ENCODE measurements around the gene HS3ST6. TPM values are rescaled to one million over a fixed set of nuclear protein-coding genes. Genes with fewer than 3 reads are reported as not detected.
"Not testable (repeated sequence)": the region's sequence is repeated elsewhere in the genome, so short reads cannot be mapped to it uniquely, and the experiment has no call there.

The HS3ST6 gene
- total RNA-seq, 2 experiments from 2014 or later, result not detected

DNA sequence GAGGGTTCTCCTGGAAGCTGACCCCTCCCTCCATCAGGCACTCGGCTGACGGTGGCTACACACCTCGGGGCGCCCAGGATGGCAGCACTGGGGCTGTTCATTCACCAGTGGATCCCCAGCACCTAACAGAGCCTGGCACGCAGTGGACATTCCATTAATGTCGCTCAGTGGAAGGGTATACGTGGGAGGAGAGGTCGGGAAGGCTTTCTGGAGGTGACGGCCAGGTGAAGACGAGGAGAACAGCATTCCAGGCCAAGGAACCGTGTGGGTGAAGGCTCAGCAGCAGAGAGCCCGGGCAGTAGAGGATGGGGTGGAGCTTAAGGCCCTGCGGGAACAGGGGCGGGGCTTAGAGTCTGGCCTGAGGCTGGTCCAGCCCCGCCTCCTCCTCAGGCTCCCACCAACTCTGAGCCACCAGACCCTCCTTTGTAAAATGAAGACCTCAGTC, 2.5 kb upstream of the HS3ST6 start:
- DNase-seq, result no peak
- H3K9me3 Mint-ChIP-seq, result no peaks in the 10 kb centered on the region
- peaks cover 74% of the 10 kb centered on the region for H3K27me3 Mint-ChIP-seq
- no peak overlapping the region for H3K27ac Mint-ChIP-seq
- H3K4me3 Mint-ChIP-seq, result no peak overlapping the region
- H3K4me1 Mint-ChIP-seq, result no peaks in the 10 kb centered on the region
- H3K36me3 Mint-ChIP-seq, result no peaks in the 10 kb centered on the region

DNA sequence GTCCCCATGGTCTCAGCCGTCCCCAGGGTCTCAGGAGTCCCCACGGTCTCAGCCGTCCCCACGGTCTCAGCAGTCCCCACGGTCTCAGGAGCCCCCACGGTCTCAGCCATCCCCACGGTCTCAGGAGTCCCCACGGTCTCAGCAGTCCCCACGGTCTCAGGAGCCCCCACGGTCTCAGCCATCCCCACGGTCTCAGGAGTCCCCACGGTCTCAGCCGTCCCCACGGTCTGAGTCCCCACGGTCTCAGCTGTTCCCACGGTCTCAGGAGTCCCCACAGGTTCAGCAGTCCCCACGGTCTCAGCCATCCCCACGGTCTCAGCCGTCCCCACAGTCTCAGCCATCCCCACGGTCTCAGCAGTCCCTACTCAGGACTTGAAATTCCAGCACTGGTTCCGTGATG, 1.9 kb upstream of the HS3ST6 start:
- not testable (repeated sequence) for DNase-seq, H3K4me1 Mint-ChIP-seq, H3K4me3 Mint-ChIP-seq, H3K27ac Mint-ChIP-seq, H3K9me3 Mint-ChIP-seq, H3K36me3 Mint-ChIP-seq
- peaks cover 80% of the 10 kb centered on the region for H3K27me3 Mint-ChIP-seq

DNA sequence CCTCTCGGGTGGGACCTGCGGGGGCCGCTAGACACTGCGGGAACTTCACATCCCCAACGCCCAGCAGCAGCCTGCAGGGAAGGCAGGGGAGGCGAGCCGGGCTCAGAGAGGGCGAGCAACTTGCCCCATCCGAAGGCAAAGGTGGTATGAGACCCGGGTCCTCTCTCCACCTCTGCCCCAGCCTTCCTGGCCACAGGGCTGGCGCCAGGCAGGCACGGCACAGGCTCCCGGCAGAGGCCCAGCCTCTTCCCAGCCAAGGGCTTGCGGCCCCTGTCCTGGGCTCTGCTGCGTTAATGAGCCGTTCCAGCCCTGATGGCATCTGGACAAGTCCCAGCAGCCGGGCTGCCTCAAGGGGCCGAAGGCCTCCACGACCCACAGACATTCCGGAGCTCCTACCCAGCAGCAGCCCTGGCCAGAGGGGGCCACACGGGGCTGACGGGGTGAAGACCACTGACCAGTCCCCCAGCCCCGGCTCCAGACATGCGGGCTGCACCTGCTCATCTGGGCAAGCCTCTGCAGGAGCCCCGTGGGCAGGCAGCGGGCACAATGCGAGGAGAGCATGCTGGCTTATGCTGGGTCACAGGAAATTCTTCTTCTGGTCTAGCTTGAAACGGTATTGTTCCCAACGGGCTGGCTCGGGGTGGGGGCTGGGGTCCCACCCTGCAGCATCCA, 1.2 kb upstream of the HS3ST6 start:
- no peaks in the 10 kb centered on the region for H3K36me3 Mint-ChIP-seq
- no peak for DNase-seq
- no peak overlapping the region for H3K4me3 Mint-ChIP-seq
- peaks cover 84% of the 10 kb centered on the region for H3K27me3 Mint-ChIP-seq
- H3K9me3 Mint-ChIP-seq, result no peaks in the 10 kb centered on the region
- H3K27ac Mint-ChIP-seq, result no peak overlapping the region
- H3K4me1 Mint-ChIP-seq, result no peaks in the 10 kb centered on the region

DNA sequence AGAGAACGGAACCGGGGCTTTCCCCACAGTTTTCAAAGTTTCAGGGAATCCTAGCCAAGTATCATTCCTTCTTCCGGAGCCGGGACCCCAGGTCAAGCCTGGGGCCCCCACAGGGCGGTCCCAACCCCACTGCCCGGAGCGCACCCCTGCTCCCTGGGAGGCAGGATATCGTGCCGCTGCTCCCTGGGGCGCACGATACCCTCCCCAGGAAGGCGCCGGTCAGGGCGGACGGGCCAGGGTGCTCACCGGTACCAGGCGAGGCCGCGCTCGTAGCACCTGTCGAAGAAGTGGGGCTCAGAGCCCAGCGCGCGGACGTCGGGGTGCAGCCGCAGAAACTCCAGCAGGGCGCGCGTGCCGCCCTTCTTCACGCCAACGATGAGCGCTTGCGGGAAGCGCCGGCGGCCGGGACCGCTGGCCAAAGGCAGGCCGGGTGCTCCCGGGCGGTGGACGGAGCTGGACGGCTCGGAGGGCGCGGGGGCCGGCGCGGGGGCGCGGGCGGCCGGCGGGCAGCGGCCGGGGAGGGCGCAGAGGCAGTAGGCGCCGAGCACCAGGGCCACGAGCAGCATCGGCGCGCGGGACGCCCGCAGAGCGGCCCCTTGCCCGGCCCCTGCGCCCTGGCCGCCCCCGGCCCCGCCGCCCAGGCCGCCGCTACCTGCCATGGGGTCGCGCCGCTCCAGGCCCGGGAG, 407 bp downstream of the HS3ST6 start:
- H3K36me3 Mint-ChIP-seq, result no peaks in the 10 kb centered on the region
- no peaks in the 10 kb centered on the region for H3K4me1 Mint-ChIP-seq
- peaks cover 67% of the 10 kb centered on the region for H3K27me3 Mint-ChIP-seq
- no peak overlapping the region for H3K4me3 Mint-ChIP-seq
- H3K9me3 Mint-ChIP-seq, result no peaks in the 10 kb centered on the region
- no peak for DNase-seq
- H3K27ac Mint-ChIP-seq, result no peak overlapping the region

DNA sequence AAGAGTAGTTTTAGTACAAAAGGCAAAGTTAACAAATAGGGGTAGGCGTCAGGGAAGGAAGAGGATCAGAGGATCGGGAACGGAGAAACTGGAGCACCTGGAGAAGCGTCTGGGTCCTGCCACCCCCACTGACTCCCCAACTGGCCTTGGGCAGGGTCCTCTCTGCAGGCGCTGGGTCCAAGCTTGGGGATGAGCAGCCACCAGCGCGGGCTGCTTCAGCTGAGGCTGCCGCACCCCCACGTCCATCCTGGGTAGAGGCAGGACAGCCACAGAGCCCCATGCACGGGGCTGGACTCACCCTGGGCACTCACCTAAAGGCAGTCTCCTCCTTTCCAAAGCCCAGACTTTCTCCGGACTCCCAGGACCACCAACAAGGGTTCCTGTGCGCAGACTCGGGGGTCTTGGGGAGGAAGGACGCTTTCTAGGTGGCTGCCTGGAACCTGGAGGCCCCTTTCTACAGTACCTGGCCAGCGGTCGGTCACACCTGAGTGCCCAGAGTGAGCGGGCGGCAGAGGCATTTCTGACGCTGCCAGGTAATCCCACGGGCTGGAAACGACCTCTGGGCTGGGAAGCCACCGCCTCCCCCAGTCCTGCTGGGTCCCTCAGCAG, 1.1 kb downstream of the HS3ST6 start:
- H3K4me1 Mint-ChIP-seq, result no peaks in the 10 kb centered on the region
- H3K27me3 Mint-ChIP-seq, result peaks cover 61% of the 10 kb centered on the region
- H3K36me3 Mint-ChIP-seq, result no peaks in the 10 kb centered on the region
- DNase-seq, result no peak
- H3K4me3 Mint-ChIP-seq, result no peak overlapping the region
- no peaks in the 10 kb centered on the region for H3K9me3 Mint-ChIP-seq
- no peak overlapping the region for H3K27ac Mint-ChIP-seq

DNA sequence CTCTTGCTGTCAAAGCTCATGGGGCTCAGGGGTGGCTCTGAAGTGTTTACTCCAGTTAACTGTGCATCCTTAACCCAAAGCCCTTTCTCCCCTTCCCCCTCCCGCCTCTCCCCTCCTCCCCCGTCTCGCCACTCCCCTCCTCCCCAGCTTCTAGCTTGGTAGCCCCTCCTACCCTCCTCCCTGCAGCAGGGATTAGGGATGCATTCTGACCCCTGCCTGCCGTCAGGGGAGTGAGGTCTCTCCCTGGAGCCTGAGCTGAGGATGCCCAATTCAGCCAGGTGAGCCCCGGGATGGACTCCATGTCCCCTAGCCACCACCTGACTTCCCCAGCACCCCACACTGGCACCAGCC, 1.6 kb downstream of the HS3ST6 start:
- H3K9me3 Mint-ChIP-seq, result no peaks in the 10 kb centered on the region
- H3K27ac Mint-ChIP-seq, result no peak overlapping the region
- no peaks in the 10 kb centered on the region for H3K36me3 Mint-ChIP-seq
- no peaks in the 10 kb centered on the region for H3K4me1 Mint-ChIP-seq
- peaks cover 56% of the 10 kb centered on the region for H3K27me3 Mint-ChIP-seq
- H3K4me3 Mint-ChIP-seq, result no peak overlapping the region
- DNase-seq, result no peak

DNA sequence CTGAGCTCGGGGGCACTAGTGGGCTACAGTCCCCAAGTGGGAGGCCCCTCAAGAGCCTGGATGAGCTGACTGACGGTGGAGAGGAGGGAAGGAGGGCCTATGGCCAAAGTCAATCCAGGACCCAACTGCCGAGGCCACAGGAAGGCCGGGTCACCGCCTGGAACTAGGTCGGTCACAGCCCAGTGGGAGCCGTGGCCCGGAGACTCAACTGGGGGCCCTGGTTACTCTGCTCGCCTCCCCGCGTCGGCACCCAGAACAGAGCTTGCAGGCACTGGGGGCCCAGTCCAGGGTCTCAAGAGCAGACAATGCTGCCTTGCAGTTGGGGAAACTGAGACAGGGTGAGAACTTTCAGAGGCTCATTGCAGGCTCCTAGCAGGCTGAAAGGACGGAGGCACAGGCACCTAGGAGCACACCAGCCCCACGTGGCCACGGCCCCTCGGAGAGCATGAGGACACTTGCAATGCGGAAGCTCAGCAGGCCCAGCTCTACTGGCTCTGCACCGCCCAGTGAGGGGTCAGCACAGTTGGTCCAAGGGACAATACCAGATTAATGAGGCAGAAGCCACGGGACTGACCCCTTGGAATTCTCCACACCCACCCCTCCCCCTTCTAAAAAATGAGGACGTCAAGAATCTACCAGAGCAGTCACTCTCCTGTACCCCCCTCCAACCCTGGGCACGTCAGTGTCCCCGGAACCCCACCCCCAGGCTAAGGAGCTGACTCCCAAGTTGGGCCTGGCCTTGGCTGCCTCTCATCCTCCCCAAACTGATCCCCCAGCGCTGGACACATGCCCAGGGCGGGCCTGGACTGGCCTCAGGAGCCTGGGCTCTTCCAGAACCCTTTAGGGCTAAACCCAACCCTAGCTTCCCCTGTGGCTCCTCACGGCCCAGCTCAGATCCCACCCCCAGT, 2.2 kb downstream of the HS3ST6 start:
- Mint-ChIP-seq H3K27ac (no peak overlapping the region), H3K9me3 (no peaks in the 10 kb centered on the region), H3K36me3 (no peaks in the 10 kb centered on the region), H3K4me3 (no peak overlapping the region), H3K4me1 (no peaks in the 10 kb centered on the region), H3K27me3 (peaks cover 50% of the 10 kb centered on the region)
- DNase-seq, result no peak

DNA sequence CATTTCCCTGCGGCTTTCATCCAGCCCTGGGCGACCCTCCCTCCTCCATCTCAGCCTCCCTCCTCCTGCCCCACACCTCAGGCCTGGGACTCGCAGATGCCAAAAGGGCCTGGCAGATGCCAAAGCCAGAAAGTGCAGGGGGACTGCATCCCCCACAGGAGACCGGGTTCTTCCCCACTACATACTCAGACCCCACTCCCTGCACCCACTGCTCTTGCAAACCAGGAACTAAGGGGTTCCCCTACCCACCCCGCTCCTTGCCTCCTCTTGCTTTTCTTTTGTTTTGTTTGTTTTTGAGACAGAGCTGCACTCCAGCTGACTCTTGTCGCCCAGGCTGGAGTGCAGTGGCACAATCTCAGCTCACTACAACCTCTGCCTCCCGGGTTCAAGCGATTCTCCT, 3.2 kb downstream of the HS3ST6 start:
- Mint-ChIP-seq H3K36me3 (no peaks in the 10 kb centered on the region), H3K9me3 (no peaks in the 10 kb centered on the region), H3K27ac (no peak overlapping the region), H3K4me3 (no peak overlapping the region), H3K27me3 (peaks cover 40% of the 10 kb centered on the region), H3K4me1 (no peaks in the 10 kb centered on the region)
- no peak for DNase-seq

DNA sequence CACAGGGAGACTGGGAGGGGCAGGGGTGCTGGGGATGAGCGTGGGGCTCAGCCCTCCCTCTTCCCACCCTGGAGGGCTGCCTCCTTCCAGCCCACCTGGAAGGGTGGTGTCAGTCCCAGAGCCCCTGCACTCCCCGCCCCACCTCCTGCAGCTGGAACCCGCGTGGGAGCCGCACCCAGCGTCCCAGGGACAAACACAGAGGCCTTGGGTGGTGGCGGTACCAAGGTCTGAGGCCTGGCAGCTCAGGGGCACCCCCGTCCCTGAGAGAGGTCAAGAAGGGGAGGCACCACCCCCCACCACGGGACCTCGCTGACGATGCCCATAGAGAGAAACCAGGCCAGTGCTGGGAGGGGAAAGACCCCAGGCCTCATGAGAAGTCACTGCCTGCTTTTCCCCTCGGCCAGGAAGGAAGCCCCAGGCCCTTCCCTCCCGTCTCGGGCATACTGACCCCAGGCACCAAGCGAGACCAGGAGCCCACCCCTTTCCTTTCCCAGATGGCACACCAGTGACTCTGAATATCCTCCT, 4.1 kb downstream of the HS3ST6 start:
- no peaks in the 10 kb centered on the region for H3K9me3 Mint-ChIP-seq
- no peak overlapping the region for H3K4me3 Mint-ChIP-seq
- no peaks in the 10 kb centered on the region for H3K36me3 Mint-ChIP-seq
- DNase-seq, result no peak
- H3K27me3 Mint-ChIP-seq, result peaks cover 35% of the 10 kb centered on the region
- H3K4me1 Mint-ChIP-seq, result no peaks in the 10 kb centered on the region
- H3K27ac Mint-ChIP-seq, result no peak overlapping the region

DNA sequence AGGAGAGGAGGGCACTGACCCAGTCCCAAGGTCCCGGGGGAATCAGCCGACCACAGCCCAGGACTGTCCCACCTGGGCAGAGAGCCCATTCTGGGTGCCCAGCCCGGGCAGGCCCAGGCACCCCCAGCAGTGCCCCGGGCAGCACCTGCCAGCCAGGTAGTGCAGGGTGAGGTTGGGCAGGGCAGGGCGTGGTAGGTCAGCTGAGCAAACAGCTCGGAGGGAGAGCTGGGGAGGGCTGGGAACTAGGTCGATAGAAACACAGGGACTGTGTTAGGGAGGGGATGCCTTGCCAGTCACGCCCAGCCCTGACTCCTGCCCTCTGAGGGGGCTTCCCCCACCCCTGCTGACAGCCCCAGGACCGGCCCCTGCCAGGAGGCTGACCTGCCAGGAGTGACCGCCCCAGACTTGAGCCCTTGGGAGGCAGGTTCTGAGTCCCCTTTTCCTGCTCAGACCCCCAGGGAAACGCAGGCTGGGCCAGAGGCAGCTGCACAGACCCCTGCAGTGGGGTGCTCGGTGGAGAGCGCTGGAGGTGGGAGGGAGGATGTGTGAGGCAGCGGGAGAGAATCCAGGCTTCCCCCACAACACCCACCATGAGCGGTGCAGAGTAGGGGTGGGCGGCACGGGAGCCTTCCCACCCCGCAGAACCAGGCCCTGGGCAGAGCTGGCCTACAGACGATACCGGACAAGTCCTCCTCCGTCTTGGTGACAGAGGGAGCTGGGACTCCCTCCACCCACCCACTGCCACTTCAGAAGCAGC, 4.7 kb downstream of the HS3ST6 start:
- H3K27me3 Mint-ChIP-seq, result peaks cover 33% of the 10 kb centered on the region
- no peak overlapping the region for H3K4me3 Mint-ChIP-seq
- no peak for DNase-seq
- H3K4me1 Mint-ChIP-seq, result no peaks in the 10 kb centered on the region
- H3K27ac Mint-ChIP-seq, result no peak overlapping the region
- H3K36me3 Mint-ChIP-seq, result no peaks in the 10 kb centered on the region
- no peaks in the 10 kb centered on the region for H3K9me3 Mint-ChIP-seq

DNA sequence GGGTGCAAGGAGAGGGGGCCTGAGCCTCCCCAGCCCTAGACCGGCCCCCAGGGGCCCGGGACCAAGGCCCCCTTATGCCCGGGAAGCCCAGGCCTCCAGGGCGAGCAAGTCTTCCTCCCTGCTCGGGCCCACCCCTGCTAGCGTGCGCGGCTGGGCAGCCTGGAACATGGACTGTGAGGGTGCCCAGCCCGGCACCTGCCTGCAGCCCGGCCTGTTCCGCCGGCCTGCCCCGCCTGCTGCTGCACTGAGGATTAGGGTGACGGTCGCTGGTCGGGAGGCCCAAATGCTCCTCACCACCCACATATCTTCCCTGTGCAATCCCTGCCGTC, 6.0 kb downstream of the HS3ST6 start:
- no peaks in the 10 kb centered on the region for H3K9me3 Mint-ChIP-seq
- DNase-seq, result no peak
- H3K27ac Mint-ChIP-seq, result no peak overlapping the region
- no peaks in the 10 kb centered on the region for H3K4me1 Mint-ChIP-seq
- peaks cover 29% of the 10 kb centered on the region for H3K27me3 Mint-ChIP-seq
- H3K36me3 Mint-ChIP-seq, result no peaks in the 10 kb centered on the region
- H3K4me3 Mint-ChIP-seq, result no peak overlapping the region

DNA sequence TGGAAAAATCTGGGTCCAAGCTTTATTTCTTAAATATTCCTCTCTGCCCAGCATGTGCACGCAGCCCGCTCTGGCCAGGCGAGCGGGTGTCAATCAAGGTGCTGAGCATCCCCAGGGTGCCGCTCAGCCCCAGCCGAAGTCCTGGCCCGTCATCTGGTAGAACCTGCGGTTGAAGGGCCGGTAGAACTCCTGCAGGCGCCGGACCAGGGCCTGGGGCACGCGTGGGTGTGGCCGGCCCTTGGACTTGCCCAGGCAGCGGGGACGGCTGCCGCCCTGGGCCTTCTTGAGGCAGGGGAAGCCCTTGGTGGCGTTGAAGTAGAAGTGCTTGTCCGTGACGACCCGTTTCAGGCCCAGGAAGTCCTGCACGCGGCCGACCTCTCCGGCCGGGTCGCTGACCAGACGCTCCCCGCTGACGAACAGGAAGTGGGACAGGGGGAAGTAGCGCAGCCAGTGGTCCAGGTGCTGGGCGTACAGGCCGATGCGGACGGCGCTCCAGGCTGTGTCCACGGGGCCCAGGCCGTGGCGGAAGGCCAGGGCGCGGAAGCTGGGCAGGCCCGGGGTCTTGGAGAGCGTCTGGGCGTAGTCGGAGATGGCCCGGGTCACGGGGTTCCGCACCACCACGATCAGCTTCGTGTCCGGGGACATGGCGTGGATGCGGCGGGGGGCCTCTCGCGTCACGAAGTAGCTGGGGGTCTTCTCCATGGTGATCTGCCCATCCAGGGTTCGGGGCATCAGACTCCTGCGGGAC, 6.6 kb downstream of the HS3ST6 start:
- no peak overlapping the region for H3K4me3 Mint-ChIP-seq
- H3K36me3 Mint-ChIP-seq, result no peaks in the 10 kb centered on the region
- peaks cover 24% of the 10 kb centered on the region for H3K27me3 Mint-ChIP-seq
- no peaks in the 10 kb centered on the region for H3K9me3 Mint-ChIP-seq
- H3K27ac Mint-ChIP-seq, result no peak overlapping the region
- H3K4me1 Mint-ChIP-seq, result no peaks in the 10 kb centered on the region
- no peak for DNase-seq

DNA sequence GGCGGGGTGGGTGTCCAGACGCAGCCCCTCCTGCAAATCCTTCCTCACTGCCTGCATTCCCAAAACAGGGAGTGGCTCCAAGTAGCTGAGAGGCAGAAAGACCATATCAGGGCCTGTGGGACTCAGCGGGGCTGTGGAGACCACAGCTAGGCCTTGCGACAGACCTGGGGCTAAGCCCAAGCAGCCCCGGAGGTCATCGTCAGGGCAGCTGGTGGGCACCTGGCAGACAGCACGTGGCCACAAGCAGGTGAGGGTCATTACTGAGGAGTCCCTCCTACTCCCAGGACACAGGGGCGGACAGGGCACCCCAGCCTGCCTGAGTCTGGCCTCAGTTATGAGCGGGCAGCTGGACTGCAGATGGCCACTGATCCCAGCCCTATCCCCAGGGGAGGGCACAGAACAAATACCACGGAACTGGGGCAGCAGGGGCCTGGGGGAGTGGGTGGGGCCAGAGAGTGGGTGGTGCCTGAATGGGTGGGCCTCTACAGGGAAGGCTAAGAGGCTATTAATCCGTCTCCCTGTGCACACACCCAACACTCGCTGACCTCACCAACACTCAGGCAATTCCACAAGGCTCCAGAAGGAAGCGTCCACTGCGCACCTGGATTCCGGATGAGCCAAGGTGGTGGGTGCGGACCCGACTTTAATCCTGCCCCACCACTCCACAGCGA, 8.5 kb downstream of the HS3ST6 start:
- no peak for DNase-seq
- H3K9me3 Mint-ChIP-seq, result no peaks in the 10 kb centered on the region
- H3K4me1 Mint-ChIP-seq, result no peaks in the 10 kb centered on the region
- H3K27ac Mint-ChIP-seq, result no peak overlapping the region
- H3K36me3 Mint-ChIP-seq, result no peaks in the 10 kb centered on the region
- no peak overlapping the region for H3K4me3 Mint-ChIP-seq
- peaks cover 10% of the 10 kb centered on the region for H3K27me3 Mint-ChIP-seq

Measured in activated naive CD8-positive, alpha-beta T cell treated with anti-CD3 and anti-CD28 coated beads for 36 hours (primary cell).